HEK293 (cell line): ENCODE measurements around the gene PIP4K2C.

Source experiments
- HOXA7 ChIP-seq: sonication (generic); formaldehyde crosslinking; IDR thresholded peaks from 2 replicates; pipeline ENCODE4 v1.8.1; 2022; ENCODE audit warnings: missing genetic modification reagents, borderline replicate concordance
- HOXD13 ChIP-seq: sonication (generic); formaldehyde crosslinking; IDR thresholded peaks from 2 replicates; pipeline ENCODE4 v1.8.0; 2022; ENCODE audit warnings: missing genetic modification reagents, borderline replicate concordance
- KLF17 ChIP-seq: fragments of 450-650 bp; formaldehyde crosslinking; IDR thresholded peaks from 2 replicates; pipeline ENCODE4 v1.5.1; 2016; ENCODE audit warnings: missing biosample characterization, missing genetic modification characterization
- KLF9 ChIP-seq: fragments of 450-650 bp; formaldehyde crosslinking; IDR thresholded peaks from 2 replicates; pipeline ENCODE4 v1.5.1; 2016; ENCODE audit warnings: missing biosample characterization, missing genetic modification characterization, low read depth
- OVOL3 ChIP-seq: fragments of 450-650 bp; formaldehyde crosslinking; IDR thresholded peaks from 2 replicates; pipeline ENCODE4 v1.5.1; 2016; ENCODE audit warnings: missing biosample characterization, missing genetic modification characterization
- PBX3 ChIP-seq: sonication (generic); formaldehyde crosslinking; IDR thresholded peaks from 2 replicates; pipeline ENCODE4 v1.8.1; 2022; ENCODE audit warnings: mild to moderate bottlenecking, moderate library complexity, missing genetic modification reagents
- SCRT1 ChIP-seq: fragments of 450-650 bp; formaldehyde crosslinking; IDR thresholded peaks from 2 replicates; pipeline ENCODE4 v1.5.1; 2016; ENCODE audit warnings: missing biosample characterization, missing genetic modification characterization, borderline replicate concordance
- SP7 ChIP-seq: fragments of 450-650 bp; formaldehyde crosslinking; IDR thresholded peaks from 2 replicates; pipeline ENCODE4 v1.5.1; 2016; ENCODE audit warnings: missing biosample characterization, missing genetic modification characterization
- WT1 ChIP-seq: fragments of 450-650 bp; formaldehyde crosslinking; IDR thresholded peaks from 2 replicates; pipeline ENCODE4 v1.5.1; 2016; ENCODE audit warnings: missing biosample characterization, missing genetic modification characterization
- ZBTB17 ChIP-seq: fragments of 450-650 bp; formaldehyde crosslinking; IDR thresholded peaks from 2 replicates; pipeline ENCODE4 v1.5.1; 2016; ENCODE audit warnings: missing biosample characterization, missing genetic modification characterization
- ZFP3 ChIP-seq: fragments of 450-650 bp; formaldehyde crosslinking; IDR thresholded peaks from 2 replicates; pipeline ENCODE4 v1.5.1; 2016; ENCODE audit warnings: low read depth, missing biosample characterization, missing genetic modification characterization
- ZNF157 ChIP-seq: fragments of 450-650 bp; formaldehyde crosslinking; IDR thresholded peaks from 2 replicates; pipeline ENCODE4 v1.5.1; 2016; ENCODE audit warnings: missing biosample characterization, missing genetic modification characterization
- ZNF202 ChIP-seq: fragments of 450-650 bp; formaldehyde crosslinking; IDR thresholded peaks from 2 replicates; pipeline ENCODE4 v1.5.1; 2016; ENCODE audit warnings: missing biosample characterization, missing genetic modification characterization, borderline replicate concordance
- ZNF211 ChIP-seq: fragments of 450-650 bp; formaldehyde crosslinking; IDR thresholded peaks from 2 replicates; pipeline ENCODE4 v1.5.1; 2016; ENCODE audit warnings: low read depth, missing biosample characterization, missing genetic modification characterization
- ZNF292 ChIP-seq: fragments of 450-650 bp; formaldehyde crosslinking; IDR thresholded peaks from 2 replicates; pipeline ENCODE4 v1.5.1; 2016; ENCODE audit warnings: low read depth, missing biosample characterization, missing genetic modification characterization, borderline replicate concordance
- ZNF350 ChIP-seq: fragments of 450-650 bp; formaldehyde crosslinking; IDR thresholded peaks from 2 replicates; pipeline ENCODE4 v1.5.0; 2017; ENCODE audit warnings: missing biosample characterization, mild to moderate bottlenecking, missing genetic modification characterization
- ZNF37A ChIP-seq: fragments of 450-650 bp; IDR thresholded peaks from 2 replicates; pipeline ENCODE4 v1.5.1; 2018; ENCODE audit warnings: missing biosample characterization, missing genetic modification characterization
- ZNF426 ChIP-seq: fragments of 450-650 bp; formaldehyde crosslinking; IDR thresholded peaks from 2 replicates; pipeline ENCODE4 v1.5.1; 2017; ENCODE audit warnings: missing biosample characterization, missing genetic modification characterization, mild to moderate bottlenecking, inconsistent platforms, moderate library complexity
- ZNF510 ChIP-seq: fragments of 450-650 bp; formaldehyde crosslinking; IDR thresholded peaks from 2 replicates; pipeline ENCODE4 v1.5.1; 2018; ENCODE audit warnings: mild to moderate bottlenecking, missing genetic modification characterization, missing biosample characterization; ENCODE audit not compliant: insufficient replicate concordance
- ZNF529 ChIP-seq: fragments of 450-650 bp; formaldehyde crosslinking; IDR thresholded peaks from 2 replicates; pipeline ENCODE4 v1.5.1; 2017; ENCODE audit warnings: missing genetic modification characterization, missing biosample characterization; ENCODE audit not compliant: insufficient replicate concordance
- ZNF549 ChIP-seq: fragments of 450-650 bp; IDR thresholded peaks from 2 replicates; pipeline ENCODE4 v1.5.1; 2018; ENCODE audit warnings: missing biosample characterization, missing genetic modification characterization, mild to moderate bottlenecking, inconsistent platforms, moderate library complexity
- ZNF561 ChIP-seq: fragments of 450-650 bp; IDR thresholded peaks from 2 replicates; pipeline ENCODE4 v1.5.1; 2018; ENCODE audit warnings: missing biosample characterization, missing genetic modification characterization, borderline replicate concordance
- ZNF624 ChIP-seq: fragments of 450-650 bp; formaldehyde crosslinking; IDR thresholded peaks from 2 replicates; pipeline ENCODE4 v1.5.1; 2017; ENCODE audit warnings: missing biosample characterization, missing genetic modification characterization
- ZNF707 ChIP-seq: fragments of 450-650 bp; formaldehyde crosslinking; IDR thresholded peaks from 2 replicates; pipeline ENCODE4 v1.5.1; 2016; ENCODE audit warnings: missing biosample characterization, missing genetic modification characterization
- ZNF776 ChIP-seq: fragments of 450-650 bp; formaldehyde crosslinking; IDR thresholded peaks from 2 replicates; pipeline ENCODE4 v1.5.0; 2017; ENCODE audit warnings: missing biosample characterization, missing genetic modification characterization, borderline replicate concordance
- ZNF785 ChIP-seq: fragments of 450-650 bp; formaldehyde crosslinking; IDR thresholded peaks from 2 replicates; pipeline ENCODE4 v1.5.1; 2016; ENCODE audit warnings: missing biosample characterization, missing genetic modification characterization
- ZNF830 ChIP-seq: fragments of 450-650 bp; IDR thresholded peaks from 2 replicates; pipeline ENCODE4 v1.5.0; 2018; ENCODE audit warnings: missing biosample characterization, missing genetic modification characterization, low read depth, mild to moderate bottlenecking, moderate library complexity
- ZXDB ChIP-seq: fragments of 450-650 bp; formaldehyde crosslinking; IDR thresholded peaks from 2 replicates; pipeline ENCODE4 v1.5.1; 2016; ENCODE audit warnings: missing biosample characterization, missing genetic modification characterization

PIP4K2C gene

GRCh38 chr12:57546438-57547287 is 44.3 kb upstream of the PIP4K2C start, which contains the start of gene DCTN2 (continued):
- TF ChIP-seq ZNF830 (tag by site-specific recombination), result no peak
- no peak for TF ChIP-seq ZNF529 (tag by site-specific recombination)
- 0 out of 2 replicates have a peak, but pooled peaks have one; percentile 42 for TF ChIP-seq KLF17 (tag by site-specific recombination)
- no peak for TF ChIP-seq ZNF785 (tag by site-specific recombination)
- TF ChIP-seq PBX3, result no peak
- TF ChIP-seq ZNF624 (tag by site-specific recombination), result no peak
- no peak for TF ChIP-seq ZNF157 (tag by site-specific recombination)
- TF ChIP-seq ZNF426 (tag by site-specific recombination), result no peak
- TF ChIP-seq ZNF37A, result no peak
- no peak for TF ChIP-seq ZFP3 (tag by site-specific recombination)
- TF ChIP-seq ZBTB17, result peak; percentile 85; the same call in 1 of the 2 replicates
- no peak for TF ChIP-seq SCRT1 (tag by site-specific recombination)
- no peak for TF ChIP-seq ZNF776 (tag by site-specific recombination)
- no peak for TF ChIP-seq ZNF202 (tag by site-specific recombination)
- no peak for TF ChIP-seq ZNF292 (tag by site-specific recombination)
- no peak for TF ChIP-seq OVOL3 (tag by site-specific recombination)
- TF ChIP-seq HOXA7 (CRISPR knock-in tag), result no peak
- TF ChIP-seq HOXD13 (CRISPR knock-in tag), result no peak
- no peak for TF ChIP-seq ZNF211 (tag by site-specific recombination)
- peak; percentile 57 for TF ChIP-seq SP7 (tag by site-specific recombination)
- no peak for TF ChIP-seq ZNF549 (tag by site-specific recombination)
- TF ChIP-seq ZNF510 (tag by site-specific recombination), result no peak
- TF ChIP-seq WT1, result no peak
- TF ChIP-seq ZNF350 (tag by site-specific recombination), result no peak
- no peak for TF ChIP-seq ZNF707 (tag by site-specific recombination)
- no peak for TF ChIP-seq ZNF561 (tag by site-specific recombination)
- peak; percentile 94 for TF ChIP-seq KLF9
- TF ChIP-seq ZXDB (tag by site-specific recombination), result peak; percentile 94; the same call in 1 of the 2 replicates
